Hippocampal formation (tissue), 2 donors: ENCODE results near the gene CRTAC1.

Experiments used
- DNase-seq, 2 donors: peaks; one replicate each; lab custom pipeline; 2025; lab: John Stamatoyannopoulos, UW

Gene CRTAC1

DNA sequence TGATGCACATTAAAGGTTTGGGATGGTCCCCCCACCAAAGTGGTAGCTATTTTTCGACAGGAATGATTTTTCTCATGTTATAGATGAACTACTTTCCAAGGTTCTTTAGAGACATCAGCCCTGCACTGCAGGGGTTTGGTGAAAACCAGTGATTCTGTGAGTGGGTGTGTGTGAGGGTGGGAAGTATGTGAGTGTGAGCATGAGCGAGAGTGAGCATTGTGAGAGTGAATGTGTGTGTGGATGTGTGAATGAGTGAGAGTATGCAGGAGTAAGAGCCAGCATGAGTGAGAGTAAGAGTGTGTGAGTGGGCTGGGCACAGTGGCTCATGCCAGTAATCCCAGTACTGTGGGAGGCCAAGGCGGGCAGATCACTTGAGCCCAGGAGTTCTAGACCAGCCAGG, 105.7 kb downstream of the CRTAC1 start:
- no peak for DNase-seq

DNA sequence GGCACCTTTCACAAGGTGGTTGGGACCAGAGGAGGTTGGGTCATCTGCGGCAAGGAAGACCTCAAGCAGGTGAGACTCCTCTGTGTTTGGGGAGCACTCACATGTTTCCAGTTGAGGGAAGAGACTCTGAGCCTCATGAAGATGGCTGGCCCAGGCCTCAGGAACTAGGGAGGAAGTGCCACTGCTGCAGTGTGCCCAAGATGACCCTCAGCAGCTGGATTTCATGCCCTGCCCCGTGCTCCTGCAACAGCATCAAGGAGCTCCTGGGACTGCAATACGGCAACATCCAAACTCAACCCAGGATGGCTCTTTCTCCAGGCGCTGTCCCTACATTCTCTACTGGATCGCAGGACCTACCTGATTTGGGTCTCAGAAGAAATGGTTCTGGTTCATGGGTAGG, 106.9 kb downstream of the CRTAC1 start:
- DNase-seq, result no peak

DNA sequence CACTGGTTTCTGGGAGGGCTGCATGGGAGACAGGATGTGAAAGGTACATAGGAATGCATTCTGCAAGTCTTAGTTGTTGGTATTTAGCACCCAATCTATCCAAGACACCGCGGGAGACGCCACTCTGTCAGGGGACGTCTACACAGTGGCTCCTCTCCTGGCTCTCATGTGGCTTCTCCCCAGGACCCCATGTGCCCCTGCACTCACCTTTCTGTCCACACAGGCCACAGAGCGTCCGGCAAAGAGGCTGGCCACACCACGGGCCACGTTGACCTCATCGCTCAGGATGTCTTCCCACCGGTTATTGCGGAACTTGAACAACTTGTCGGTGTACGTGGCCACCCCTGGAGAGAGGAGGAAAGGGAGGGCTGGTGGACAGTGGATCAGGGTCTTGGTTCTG, 107.4 kb downstream of the CRTAC1 start:
- DNase-seq, result no peak

DNA sequence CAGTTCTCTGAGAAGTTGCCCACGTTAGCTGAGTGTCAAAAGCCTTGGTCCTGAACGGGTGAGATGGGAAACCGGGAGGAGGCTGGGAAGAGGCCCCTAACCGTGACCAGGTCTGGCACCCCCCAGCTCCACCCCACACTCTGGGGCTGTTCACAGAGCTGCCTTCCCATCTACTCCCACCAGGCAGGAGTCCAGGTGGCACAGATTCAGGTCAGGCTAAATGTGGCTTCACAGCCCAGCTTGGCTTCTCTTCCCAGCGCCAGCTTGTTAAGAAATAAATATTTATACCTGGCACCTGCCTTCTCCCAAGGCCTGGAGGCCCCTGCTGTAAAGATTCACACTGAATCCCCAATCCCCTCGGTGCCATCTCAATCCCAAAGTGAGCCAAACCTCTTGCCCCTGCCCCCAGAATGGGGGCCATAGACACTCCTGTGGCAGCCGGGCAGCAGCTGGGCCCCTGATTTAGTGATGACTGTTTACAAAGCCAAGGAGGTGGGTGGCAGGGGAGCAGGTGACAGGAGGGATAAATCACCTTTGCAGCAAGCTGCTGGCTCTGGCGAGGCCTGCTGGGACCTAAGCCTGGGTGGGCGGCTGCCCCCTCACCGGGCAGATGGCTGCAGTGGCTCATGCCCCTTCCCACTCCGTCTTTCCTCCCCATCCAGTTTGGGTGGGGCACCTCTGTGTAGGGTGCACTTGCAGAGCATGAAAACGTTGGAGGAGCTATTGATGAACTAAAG, 108.2 kb downstream of the CRTAC1 start:
- no peak for DNase-seq

DNA sequence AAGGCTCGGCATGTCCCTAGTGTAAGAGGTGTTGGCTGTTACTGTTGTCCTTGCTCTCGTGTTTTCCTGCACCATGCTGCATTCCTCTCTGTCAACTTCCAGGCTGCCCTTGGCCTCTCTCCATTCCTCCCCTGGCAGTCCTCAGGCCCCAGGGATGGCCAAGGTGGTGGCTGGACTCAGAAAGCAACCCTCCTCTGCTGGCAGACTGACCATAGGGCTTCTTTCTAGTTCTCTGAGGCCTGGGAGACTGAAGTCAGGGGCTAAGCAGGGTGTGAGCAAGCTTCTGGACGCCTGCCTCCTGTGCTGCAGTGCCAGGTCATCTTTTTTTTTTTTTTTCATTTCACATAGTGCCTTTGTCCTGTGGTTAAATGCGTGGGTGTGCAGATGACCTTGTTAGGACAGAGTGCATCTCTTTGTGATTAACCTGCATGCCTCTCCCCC, 108.8 kb downstream of the CRTAC1 start:
- no peak for DNase-seq

DNA sequence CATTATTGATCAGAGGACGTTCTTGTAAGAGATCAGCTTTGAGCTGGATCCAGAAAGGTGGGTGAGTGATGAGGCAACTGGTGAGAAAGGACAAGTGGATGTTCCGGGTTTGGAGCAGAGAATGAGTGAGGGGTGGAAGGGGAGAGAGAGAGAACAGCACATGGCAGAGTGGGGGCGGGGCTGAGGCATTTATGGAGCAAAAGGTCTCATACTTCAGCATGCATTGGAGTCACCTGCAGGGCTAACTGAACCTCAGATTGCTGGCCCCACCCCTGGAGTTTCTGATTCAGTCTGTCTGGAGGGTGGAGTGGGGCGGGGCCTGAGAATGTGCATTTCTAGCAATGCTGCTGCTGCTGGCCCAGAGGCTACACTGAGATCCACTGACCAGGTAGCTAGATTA, 109.6 kb downstream of the CRTAC1 start:
- no peak for DNase-seq

DNA sequence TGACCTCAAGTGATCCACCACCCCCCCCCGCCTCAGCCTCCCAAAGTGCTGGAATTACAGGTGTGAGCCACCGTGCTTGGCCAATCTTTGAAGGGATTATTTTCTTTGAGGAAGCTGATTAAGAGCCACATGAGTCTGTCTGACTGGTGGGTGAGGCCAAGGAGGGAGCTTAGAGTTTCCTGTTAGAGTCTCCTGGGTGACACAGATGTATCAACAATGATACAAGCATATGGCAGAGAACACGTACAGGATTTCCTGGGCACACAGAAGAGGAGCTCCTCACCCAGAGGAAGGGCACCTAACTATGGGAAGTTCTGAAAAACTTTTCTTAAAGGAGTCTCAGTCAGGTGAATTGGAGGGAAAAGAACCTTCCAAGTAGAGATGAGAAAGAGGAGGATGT, 111.4 kb downstream of the CRTAC1 start:
- no peak for DNase-seq

DNA sequence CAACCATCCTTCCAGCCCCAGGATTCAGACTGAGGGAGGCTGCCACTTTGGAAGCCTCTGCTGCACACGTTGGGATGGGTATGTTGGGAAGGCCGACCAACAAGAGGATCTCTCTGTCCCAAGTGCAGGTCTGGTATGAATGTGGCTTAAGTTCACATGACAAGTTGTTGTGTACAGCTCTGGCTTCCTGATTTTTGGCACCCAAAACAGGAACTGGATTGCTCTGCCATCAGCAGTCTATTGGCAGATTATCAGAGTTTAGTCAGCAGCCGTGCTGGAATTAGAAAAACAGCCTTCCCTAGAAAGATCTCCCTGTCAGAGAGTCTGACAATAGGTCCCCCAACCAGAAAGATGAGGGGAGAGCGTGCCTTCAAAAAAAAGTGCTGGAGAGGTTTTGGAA, 113.8 kb downstream of the CRTAC1 start:
- DNase-seq, result peak; percentile 51 to 76

DNA sequence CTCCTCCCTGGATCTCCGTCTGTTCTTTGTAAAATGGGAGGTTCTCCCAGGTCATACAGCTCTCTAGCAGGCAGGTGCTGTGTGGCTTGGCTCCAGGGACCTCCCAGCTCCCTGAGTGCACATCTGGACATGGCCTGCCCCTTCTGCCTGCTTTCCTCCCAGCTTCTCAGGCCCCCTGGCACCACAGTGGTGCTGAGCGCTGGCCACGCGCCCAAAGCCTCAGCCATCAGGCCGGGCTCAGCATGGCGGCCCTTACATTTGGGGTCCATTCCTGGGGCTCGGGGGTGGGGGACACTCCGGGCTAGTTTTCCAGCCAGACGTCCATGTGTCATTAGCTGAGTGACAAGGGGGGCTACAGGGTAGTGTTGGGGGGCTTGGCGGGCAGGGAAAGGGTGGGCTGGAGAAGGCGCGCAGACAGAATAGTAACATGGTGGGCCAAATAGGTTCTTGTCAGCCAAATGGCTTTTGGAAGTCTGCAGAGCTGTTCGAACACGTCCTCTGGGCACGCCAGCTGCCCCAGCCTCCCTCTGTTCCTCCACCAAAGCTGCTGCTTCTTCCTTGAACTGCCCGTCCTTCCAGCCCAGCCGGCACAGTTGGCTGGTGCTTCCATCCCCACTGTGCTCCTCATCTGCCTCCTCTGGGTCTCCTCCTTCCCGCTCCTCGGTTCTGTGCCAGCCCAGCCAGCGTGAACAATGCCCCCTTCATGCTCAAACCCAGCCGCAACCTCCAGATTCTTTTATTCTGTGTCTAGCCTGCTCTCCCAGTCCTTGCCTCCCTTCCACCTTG, 114.9 kb downstream of the CRTAC1 start:
- DNase-seq, result peak; percentile 72 to 74

DNA sequence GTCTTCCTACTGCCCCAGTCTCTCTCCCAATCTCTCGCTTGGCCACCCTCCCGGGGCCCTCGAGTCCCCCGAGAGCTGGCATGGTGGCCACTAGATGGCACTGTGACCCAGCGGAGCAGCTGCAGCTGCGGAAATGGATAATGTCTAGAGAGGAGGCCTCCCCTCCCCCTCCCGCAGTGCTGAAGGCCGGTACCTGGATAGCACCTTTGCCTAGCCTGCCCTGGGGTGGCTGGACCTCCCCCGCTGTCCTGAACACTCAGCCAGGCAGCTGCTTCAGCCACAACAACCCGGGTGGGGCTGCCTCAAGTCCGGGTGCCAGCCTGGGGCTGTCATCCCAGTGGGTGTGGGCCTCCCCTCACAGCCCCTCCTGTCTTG, 115.6 kb downstream of the CRTAC1 start:
- DNase-seq, result peak; percentile 54 to 80

DNA sequence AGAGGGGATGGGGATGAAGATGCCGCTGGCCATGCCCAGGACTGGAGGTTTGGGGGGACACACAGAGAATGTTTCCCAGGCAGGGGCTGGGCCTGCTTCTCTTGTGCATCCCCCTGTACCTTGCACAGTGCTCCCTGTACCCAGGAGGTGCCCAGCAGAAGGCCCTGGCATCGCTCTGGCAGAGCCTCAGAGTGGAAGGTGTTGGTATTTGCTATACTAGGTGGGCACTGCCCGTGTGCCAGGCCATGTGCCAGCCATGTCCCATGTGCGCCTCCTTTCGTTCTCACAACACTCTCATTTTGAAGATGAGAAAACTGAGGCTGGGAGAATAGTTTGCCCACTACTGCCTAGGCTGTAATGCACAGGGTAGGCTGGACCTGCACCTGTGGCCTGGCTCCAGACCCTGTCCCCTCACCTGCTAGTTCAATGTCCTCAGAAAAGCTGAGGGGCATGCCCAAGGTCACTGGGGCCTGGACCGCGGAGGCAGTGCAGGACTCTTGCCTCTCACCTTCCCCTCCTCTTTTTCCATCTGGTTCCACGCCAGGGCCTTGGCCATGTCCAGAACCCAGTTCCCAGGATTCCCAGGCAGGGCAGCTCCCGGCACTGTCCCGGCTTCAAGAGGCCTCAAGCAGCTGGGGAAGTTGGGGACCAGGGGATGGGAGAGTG, 116.1 kb downstream of the CRTAC1 start:
- DNase-seq, result no peak

DNA sequence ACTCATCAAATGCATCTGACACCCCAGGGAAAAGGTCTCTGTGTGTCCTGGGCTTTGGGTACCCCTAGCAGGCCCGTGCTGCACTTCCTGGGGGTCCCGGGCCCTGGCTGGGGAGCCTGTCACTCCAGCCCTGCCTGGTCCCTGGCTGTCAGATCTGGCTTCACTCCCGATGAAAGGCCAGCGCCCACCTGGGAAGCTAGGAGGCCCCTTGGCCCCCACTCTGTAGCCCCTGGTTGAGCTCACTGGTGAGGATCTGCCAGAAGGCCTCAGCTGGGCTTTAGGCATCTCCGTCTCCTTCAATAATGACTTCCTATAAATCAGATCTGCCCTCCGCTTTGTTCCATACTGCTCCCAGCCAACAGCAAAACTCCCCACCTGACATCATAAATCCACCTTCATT, 116.8 kb downstream of the CRTAC1 start:
- DNase-seq, result no peak

DNA sequence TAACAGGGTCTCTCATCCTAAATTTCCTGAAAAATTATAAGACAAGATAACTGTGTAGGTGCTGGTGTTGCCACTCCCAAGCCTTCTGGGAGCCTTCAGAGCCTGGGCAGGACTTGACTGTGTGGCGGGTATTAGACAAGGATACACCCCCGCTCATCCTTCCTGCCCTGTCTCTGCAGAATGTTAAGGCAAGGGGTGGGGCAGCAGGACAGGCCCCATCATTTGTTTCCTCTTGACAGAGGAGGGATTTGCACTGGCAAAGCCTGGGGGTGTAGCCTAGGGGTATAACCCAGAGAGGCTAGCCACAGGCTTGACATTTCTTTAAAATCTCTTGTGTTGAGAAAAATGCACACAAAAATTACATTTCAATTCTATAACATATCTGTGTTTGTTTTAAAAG, 117.2 kb downstream of the CRTAC1 start:
- no peak for DNase-seq

DNA sequence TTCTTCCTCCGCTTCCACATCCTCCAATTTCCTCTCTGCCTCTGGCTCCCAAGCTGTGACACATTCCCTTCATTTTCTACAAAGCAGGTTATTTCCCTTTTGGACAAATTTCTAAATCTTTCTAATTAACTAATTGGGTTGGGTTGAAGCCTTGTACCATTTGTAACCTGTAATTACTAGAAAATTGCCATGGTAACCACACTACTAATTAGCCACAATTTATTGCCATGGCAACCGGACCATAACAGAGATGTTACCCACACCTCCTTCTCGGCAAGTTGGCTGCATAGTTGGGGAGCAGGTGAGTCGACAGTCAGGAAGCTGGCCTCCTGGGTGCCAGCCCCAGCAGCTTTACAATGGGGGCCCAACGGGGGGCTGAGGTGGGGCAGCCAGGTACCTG, 119.2 kb downstream of the CRTAC1 start:
- no peak for DNase-seq

DNA sequence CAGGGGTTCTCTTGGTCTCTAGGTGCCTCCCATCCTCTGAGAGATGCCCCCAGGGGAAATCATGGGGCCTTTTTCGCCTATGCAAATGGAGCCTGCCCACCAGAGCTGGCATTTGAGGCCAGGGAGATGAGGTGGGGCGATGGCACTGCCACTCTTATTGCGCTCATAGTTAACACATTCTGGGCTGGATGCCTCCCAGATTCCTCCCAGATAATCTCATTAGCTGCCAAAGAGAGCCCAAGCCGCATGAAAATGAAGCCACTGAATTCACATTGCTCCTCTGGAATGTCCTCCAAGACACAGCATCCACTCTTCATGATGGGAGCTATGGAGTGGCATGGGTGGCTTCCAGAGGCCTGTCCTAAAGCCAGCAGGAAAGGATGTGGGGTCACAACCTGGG, 119.8 kb downstream of the CRTAC1 start:
- DNase-seq, result no peak

DNA sequence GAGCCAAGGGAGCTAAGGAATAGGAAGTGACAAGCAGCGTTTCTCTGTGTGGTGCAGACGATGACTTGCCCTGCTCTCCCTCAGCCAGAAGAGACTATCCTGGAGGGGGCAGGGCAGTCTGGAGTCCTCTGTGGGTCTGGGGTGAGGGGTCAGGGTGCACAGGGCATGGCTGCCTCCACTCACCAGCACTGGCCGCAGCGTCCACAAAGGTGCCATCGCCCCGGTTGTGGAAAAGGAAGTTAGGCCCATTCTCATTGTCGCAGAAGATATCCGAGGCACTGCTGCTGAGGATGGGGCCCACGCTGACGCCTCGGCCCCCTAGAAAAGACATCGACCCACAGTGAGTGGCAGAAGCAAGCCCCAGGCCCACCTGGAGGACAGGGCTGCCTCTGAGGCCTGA, 122.6 kb downstream of the CRTAC1 start:
- no peak for DNase-seq

DNA sequence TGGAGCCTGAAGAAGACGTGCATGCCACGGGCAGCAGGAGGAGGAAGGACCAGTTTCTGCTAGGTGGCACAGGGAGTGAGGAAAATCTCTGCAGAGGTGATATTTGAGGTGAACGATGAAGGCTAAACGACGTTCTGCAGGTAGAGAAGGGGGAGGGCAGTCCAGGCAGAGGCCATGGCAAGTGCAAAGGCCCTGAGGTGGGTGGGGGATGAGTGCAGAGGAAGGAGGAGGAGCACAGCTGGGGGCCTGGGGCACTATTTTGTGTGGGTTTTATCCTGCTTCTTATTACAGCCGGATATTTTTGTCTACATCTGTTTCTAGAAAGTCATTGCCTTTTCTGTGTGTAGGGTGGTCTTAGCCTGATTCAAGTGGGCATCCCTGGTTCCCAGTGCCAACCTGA, 123.2 kb downstream of the CRTAC1 start:
- DNase-seq, result no peak

DNA sequence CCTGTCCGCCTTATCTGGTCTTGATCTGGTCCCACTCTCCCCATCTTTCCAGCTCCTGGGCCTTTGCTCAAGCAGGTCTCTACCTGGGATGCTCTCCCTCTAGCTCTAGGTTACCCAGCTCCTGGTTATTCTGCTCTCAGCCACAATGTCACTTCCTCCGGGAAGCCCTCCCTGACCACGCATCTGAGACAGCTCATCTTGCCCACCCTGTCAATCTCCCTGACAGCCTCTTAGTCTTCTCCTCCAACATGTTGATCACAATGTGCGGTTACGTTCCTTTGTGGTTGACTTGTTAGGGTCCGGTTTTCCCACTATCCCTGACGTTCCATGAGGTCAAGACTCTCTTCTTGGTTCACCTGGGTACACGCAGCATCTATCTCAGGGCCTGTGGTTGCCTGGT, 125.1 kb downstream of the CRTAC1 start:
- no peak for DNase-seq

DNA sequence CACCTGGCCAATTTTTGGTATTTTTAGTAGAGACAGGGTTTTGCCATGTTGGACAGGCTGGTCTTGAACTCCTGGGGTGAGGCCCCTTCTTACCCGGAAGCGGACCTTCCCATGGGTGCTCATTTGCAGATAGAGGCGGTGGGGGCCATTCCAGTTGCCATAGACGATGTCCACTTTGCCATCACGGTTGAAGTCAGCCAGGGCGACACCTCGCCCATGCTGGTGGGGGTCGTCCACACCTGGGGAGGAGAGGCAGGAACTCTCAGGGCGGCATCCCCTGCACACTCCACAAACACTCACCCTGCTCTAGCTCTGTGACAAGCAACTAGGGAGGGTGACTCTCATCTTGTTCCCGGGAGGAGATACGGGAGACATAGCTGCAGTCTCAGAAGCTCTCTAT, 125.8 kb downstream of the CRTAC1 start:
- no peak for DNase-seq

DNA sequence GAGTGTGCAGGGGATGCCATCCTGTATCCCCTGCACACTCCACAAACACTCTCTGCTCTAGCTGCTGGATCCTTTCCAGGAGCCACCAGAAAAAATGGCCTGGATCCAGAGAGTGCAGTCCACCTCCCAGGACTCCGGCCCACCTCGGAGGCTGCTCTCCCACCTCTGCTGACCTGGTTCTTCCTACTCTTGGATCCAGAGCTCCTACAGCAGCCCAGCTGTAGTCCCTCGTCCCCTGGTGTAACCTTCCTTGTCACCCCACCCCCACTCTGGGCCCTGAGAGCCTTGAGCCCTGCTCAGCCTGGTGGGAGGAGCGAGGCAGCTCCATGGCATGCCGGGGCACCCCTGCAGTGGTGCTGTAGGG, 126.4 kb downstream of the CRTAC1 start:
- no peak for DNase-seq

DNA sequence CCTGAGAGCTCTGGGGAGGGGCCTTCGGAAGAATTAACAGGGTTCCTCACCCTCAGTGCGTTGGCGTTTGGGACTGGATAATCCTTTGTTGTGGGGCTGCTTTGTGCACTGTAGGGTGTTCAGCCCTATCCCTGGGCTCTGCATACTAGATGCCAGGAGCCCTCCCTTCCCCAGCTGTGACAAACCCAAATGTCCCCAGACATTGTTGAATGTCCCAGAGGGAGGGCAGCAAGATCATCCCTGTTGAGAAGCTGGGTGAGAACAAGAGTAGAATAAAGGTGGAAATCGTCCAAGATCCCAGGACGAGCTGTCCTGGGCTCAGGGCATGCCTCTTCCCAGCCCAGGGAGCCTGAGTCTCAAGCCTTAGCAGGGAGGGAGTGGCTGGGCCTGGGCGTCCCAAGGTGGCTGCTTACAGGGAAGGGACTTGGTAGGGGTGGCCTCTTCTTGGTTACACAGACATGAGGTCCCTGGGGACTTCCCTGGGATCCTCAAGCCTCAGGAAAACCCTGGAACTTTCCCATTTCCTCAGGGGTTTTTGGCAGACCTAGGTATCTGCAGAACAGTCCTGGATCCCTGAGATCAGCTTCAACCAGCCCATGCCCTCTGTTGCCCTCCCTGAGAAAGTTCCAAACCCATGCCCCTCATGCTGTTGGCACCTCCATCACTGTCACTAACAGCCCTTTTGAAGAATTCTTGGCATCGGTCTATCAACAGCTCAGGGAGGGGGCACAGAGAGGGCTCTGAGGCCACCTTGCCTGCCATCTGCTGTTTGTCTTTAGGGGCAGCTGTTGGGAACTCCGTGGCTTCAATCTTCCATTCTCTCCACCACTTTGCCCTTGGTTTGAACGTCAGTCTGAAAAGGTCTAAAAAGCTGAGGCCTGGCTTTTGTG, 127.0 kb downstream of the CRTAC1 start:
- DNase-seq, result no peak

DNA sequence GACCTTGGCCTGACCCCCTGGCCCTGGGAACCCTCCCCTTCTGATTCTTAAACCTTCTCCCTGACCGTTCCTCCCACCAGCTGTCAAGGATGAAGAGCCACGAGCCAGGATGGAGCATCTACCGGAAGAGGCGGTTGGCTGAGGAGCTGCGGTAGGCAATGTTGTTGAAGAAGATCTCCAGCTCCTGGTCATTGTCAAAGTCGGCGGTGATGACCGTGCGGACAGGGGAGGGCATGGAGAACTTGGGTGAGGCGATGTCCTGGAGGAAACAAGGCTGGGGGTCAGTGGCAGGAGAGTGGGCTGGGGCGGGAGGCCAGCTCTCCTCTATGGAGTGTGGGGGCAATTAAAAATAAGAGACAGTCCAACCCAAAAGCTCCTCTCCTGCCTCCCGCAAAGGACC, 129.0 kb downstream of the CRTAC1 start:
- no peak for DNase-seq
